Uterus (tissue), 4 donors: ENCODE measurements around the gene TRAF3. TPM values are rescaled to one million over a fixed set of nuclear protein-coding genes. Genes with fewer than 3 reads are reported as not detected.

Source experiments
- DNase-seq, 2 donors: peaks; one replicate each; pipeline ENCODE4 v3.0.0-alpha.2; 2019 to 2020
- H3K27ac ChIP-seq, 2 donors: fragments of 200-600 bp; sonication (generic); 1 replicate in 1 of 2; 2 replicates in 1 of 2; pipeline ENCODE4 v1.5.1; 2016 to 2018
- H3K27me3 ChIP-seq, 2 donors: fragments of 200-600 bp; sonication (generic); one replicate each; pipeline ENCODE4 v1.5.1; 2018 to 2019; ENCODE audit warnings: control low read depth in 1 of 2
- H3K36me3 ChIP-seq, 2 donors: fragments of 200-600 bp; sonication (generic); one replicate each; pipeline ENCODE4 v1.5.1; 2019; ENCODE audit warnings: control low read depth in 1 of 2
- H3K4me1 ChIP-seq, 2 donors: fragments of 200-600 bp; sonication (generic); one replicate each; pipeline ENCODE4 v1.5.1; 2018 to 2019; ENCODE audit warnings: control low read depth in 1 of 2
- H3K4me3 ChIP-seq, 2 donors: fragments of 200-600 bp; sonication (generic); 1 replicate in 1 of 2; 2 replicates in 1 of 2; pipeline ENCODE4 v1.5.1; 2018 to 2019; ENCODE audit warnings: mild to moderate bottlenecking in 1 of 2
- H3K9me3 ChIP-seq, 2 donors: fragments of 200-600 bp; sonication (generic); one replicate each; pipeline ENCODE4 v1.5.1; 2019; ENCODE audit warnings: control low read depth in 1 of 2
- POLR2A ChIP-seq, 2 donors: fragments of 450-650 bp; IDR thresholded peaks; one replicate each; pipeline ENCODE4 v1.6.1; 2016; ENCODE audit warnings: antibody characterized with exemption in 2 of 2, mild to moderate bottlenecking in 1 of 2, moderate library complexity in 1 of 2
- intact Hi-C: fragments of 100-400 bp; cut with DNase I; formaldehyde crosslinking; loops from one replicate; pipeline ENCODE4 v1.15.1; 2023; ENCODE audit warnings: low total_unique reads
- total RNA-seq, 4 donors: library from RNA; depleted of rRNA in 3 of 4; stranded (reverse); fragments of >200 nt in 3 of 4; gene quantifications; one replicate each; pipeline versions ENCODE4 v1.1.0 to v1.2.4, GENCODE V29; 2014 to 2023
- TF ChIP-seq, protein P1 (sequence below), 4 experiments: fragments of 200-600 bp in 2 of 4; fragments of 450-650 bp in 2 of 4; sonication (generic) in 2 of 4; IDR thresholded peaks; one replicate each; pipeline ENCODE4 v1.5.1; 2016 to 2019; ENCODE audit warnings: antibody characterized with exemption in 4 of 4, mild to moderate bottlenecking in 2 of 4, moderate library complexity in 1 of 4
- donor health status: DM: yes; HTN: yes; CAD: no.

The TRAF3 gene
- total RNA-seq, 4 donors from 2014 or later: 7.4 to 33.1 (median 22.1) TPM

- intact Hi-C loops: no loop called here
- H3K27me3 ChIP-seq: no peaks in the 10 kb centered on the region
- no peaks in the 10 kb centered on the region for H3K4me1 ChIP-seq
- H3K36me3 ChIP-seq: no peaks in the 10 kb centered on the region
- no peaks in the 10 kb centered on the region for H3K9me3 ChIP-seq
- DNase-seq: no peak
- TF ChIP-seq, protein P1, sequence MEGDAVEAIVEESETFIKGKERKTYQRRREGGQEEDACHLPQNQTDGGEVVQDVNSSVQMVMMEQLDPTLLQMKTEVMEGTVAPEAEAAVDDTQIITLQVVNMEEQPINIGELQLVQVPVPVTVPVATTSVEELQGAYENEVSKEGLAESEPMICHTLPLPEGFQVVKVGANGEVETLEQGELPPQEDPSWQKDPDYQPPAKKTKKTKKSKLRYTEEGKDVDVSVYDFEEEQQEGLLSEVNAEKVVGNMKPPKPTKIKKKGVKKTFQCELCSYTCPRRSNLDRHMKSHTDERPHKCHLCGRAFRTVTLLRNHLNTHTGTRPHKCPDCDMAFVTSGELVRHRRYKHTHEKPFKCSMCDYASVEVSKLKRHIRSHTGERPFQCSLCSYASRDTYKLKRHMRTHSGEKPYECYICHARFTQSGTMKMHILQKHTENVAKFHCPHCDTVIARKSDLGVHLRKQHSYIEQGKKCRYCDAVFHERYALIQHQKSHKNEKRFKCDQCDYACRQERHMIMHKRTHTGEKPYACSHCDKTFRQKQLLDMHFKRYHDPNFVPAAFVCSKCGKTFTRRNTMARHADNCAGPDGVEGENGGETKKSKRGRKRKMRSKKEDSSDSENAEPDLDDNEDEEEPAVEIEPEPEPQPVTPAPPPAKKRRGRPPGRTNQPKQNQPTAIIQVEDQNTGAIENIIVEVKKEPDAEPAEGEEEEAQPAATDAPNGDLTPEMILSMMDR (IDR thresholded peaks at IDR 0.05): peak; percentile 12 to 41 (median 34)
- TF ChIP-seq POLR2A (IDR thresholded peaks at IDR 0.05): no peak
- H3K4me3 ChIP-seq: no peak overlapping the region
- no peak overlapping the region for H3K27ac ChIP-seq
Observed at GRCh38 chr14:102917469-102918211, 140.4 kb downstream of the TRAF3 start.

GRCh38 chr14:102918438-102918837 is 141.2 kb downstream of the TRAF3 start:
- Histone ChIP-seq H3K36me3 (no peaks in the 10 kb centered on the region), H3K27me3 (no peaks in the 10 kb centered on the region), H3K4me1 (no peaks in the 10 kb centered on the region), H3K9me3 (no peaks in the 10 kb centered on the region), H3K27ac (no peak overlapping the region), H3K4me3 (no peak overlapping the region)
- intact Hi-C loops: no loop called here
- no peak for DNase-seq
- no peak for TF ChIP-seq POLR2A (IDR thresholded peaks at IDR 0.05)
- TF ChIP-seq, protein P1 (IDR thresholded peaks at IDR 0.05): no peak

- H3K4me1 ChIP-seq: no peaks in the 10 kb centered on the region
- TF ChIP-seq POLR2A (IDR thresholded peaks at IDR 0.05): no peak
- TF ChIP-seq, protein P1 (IDR thresholded peaks at IDR 0.05): no peak
- no peaks in the 10 kb centered on the region for H3K36me3 ChIP-seq
- no peak overlapping the region for H3K4me3 ChIP-seq
- peaks cover 0 to 9% of the 10 kb centered on the region in 2 donors for H3K27me3 ChIP-seq
- no peak for DNase-seq
- intact Hi-C loops: no loop called here
- no peaks in the 10 kb centered on the region for H3K9me3 ChIP-seq
- no peak overlapping the region for H3K27ac ChIP-seq
Observed at GRCh38 chr14:102920273-102920997, 143.2 kb downstream of the TRAF3 start.

- intact Hi-C loops: no loop called here
- H3K36me3 ChIP-seq: no peaks in the 10 kb centered on the region
- peaks cover 0 to 9% of the 10 kb centered on the region in 2 donors for H3K27me3 ChIP-seq
- no peaks in the 10 kb centered on the region for H3K4me1 ChIP-seq
- no peak overlapping the region for H3K4me3 ChIP-seq
- no peak for DNase-seq
- H3K9me3 ChIP-seq: no peaks in the 10 kb centered on the region
- no peak for TF ChIP-seq POLR2A (IDR thresholded peaks at IDR 0.05)
- TF ChIP-seq, protein P1 (IDR thresholded peaks at IDR 0.05): no peak
- H3K27ac ChIP-seq: no peak overlapping the region
Observed at GRCh38 chr14:102920998-102921304, 143.7 kb downstream of the TRAF3 start.

- no peak for DNase-seq
- intact Hi-C loops: no loop called here
- H3K36me3 ChIP-seq: no peaks in the 10 kb centered on the region
- no peak within 1 kb of the TSS for H3K4me3 ChIP-seq
- peaks cover 0 to 9% of the 10 kb centered on the region in 2 donors for H3K27me3 ChIP-seq
- no peak within 1 kb of the TSS for H3K27ac ChIP-seq
- TF ChIP-seq, protein P1 (IDR thresholded peaks at IDR 0.05): no peak
- TF ChIP-seq POLR2A (IDR thresholded peaks at IDR 0.05): no peak
- no peaks in the 10 kb centered on the region for H3K4me1 ChIP-seq
- H3K9me3 ChIP-seq: no peaks in the 10 kb centered on the region
Observed at GRCh38 chr14:102922490-102923200, 145.4 kb downstream of the TRAF3 start, which contains the start of gene AMN. AMN (plus strand) TSS chr14:102922663; CDS start chr14:102922689, 26 bp downstream.
